Liver (tissue), 9 donors: ENCODE results near the gene TRMT2A. TPM values are rescaled to one million over a fixed set of nuclear protein-coding genes. Genes with fewer than 3 reads are reported as not detected.

ENCODE experiments used
- DNase-seq: peaks from one replicate; pipeline ENCODE4 v3.0.0-alpha.2; 2017; ENCODE audit warnings: low spot score
- H3K27ac ChIP-seq, 2 donors: one replicate each; pipeline ENCODE4 v1.7.0; 2013; ENCODE audit warnings: inconsistent platforms in 2 of 2, low read length in 2 of 2, control low read depth in 1 of 2, low read depth in 1 of 2, mild to moderate bottlenecking in 1 of 2
- H3K27me3 ChIP-seq, 4 donors: one replicate each; pipeline versions ENCODE4 v1.6.1 to v1.7.0; 2013; ENCODE audit warnings: low read length in 3 of 4, inconsistent platforms in 1 of 4, mild to moderate bottlenecking in 1 of 4, moderate library complexity in 1 of 4; ENCODE audit not compliant: control insufficient read depth in 4 of 4, insufficient read depth in 4 of 4
- H3K36me3 ChIP-seq, 4 donors: one replicate each; pipeline versions ENCODE4 v1.6.1 to v1.7.0; 2013; ENCODE audit warnings: low read length in 3 of 4, mild to moderate bottlenecking in 3 of 4, low read depth in 1 of 4, moderate library complexity in 1 of 4; ENCODE audit not compliant: control insufficient read depth in 4 of 4, insufficient read depth in 3 of 4
- H3K4me1 ChIP-seq, 4 donors: one replicate each; pipeline versions ENCODE4 v1.6.1 to v1.7.0; 2013; ENCODE audit warnings: low read length in 3 of 4, mild to moderate bottlenecking in 3 of 4, moderate library complexity in 1 of 4; ENCODE audit not compliant: control insufficient read depth in 4 of 4, insufficient read depth in 4 of 4
- H3K4me3 ChIP-seq, 3 donors: one replicate each; pipeline versions ENCODE4 v1.6.1 to v1.7.0; 2013; ENCODE audit warnings: low read length in 3 of 3, control low read depth in 1 of 3, low read depth in 1 of 3, mild to moderate bottlenecking in 1 of 3
- H3K9ac ChIP-seq, 2 donors: one replicate each; pipeline ENCODE4 v1.7.0; 2013; ENCODE audit warnings: low read length in 2 of 2, mild to moderate bottlenecking in 2 of 2, moderate library complexity in 2 of 2, control low read depth in 1 of 2, low read depth in 1 of 2
- H3K9me3 ChIP-seq, 4 donors: one replicate each; pipeline versions ENCODE4 v1.6.1 to v1.7.0; 2013; ENCODE audit warnings: low read length in 3 of 4; ENCODE audit not compliant: control insufficient read depth in 4 of 4
- ATF3 ChIP-seq: IDR thresholded peaks from 2 replicates; pipeline ENCODE4 v1.6.1; 2016; ENCODE audit warnings: antibody characterized with exemption
- EGR1 ChIP-seq, 2 donors: IDR thresholded peaks; 2 replicates each; pipeline ENCODE4 v1.6.1; 2016 to 2018; ENCODE audit warnings: antibody characterized with exemption in 2 of 2, low read depth in 2 of 2
- FOXA1 ChIP-seq: IDR thresholded peaks from 2 replicates; pipeline ENCODE4 v1.6.1; 2016; ENCODE audit warnings: antibody characterized with exemption
- FOXA2 ChIP-seq: IDR thresholded peaks from 2 replicates; pipeline ENCODE4 v1.6.1; 2016; ENCODE audit warnings: antibody characterized with exemption
- GABPA ChIP-seq, 2 donors: IDR thresholded peaks in 1 of 2; conservative IDR thresholded peaks in 1 of 2; 2 replicates each; pipeline ENCODE4 v1.6.1; 2016; ENCODE audit warnings: antibody characterized with exemption in 2 of 2, mild to moderate bottlenecking in 1 of 2, moderate library complexity in 1 of 2
- HNF4G ChIP-seq: IDR thresholded peaks from 2 replicates; pipeline ENCODE4 v1.6.1; 2016; ENCODE audit warnings: antibody characterized with exemption
- JUND ChIP-seq, 2 donors: IDR thresholded peaks; 2 replicates each; pipeline ENCODE4 v1.6.1; 2016; ENCODE audit warnings: antibody characterized with exemption in 2 of 2
- MAX ChIP-seq: IDR thresholded peaks from 2 replicates; pipeline ENCODE4 v1.6.1; 2016; ENCODE audit warnings: antibody characterized with exemption
- REST ChIP-seq: IDR thresholded peaks from 2 replicates; pipeline ENCODE4 v1.6.1; 2016; ENCODE audit warnings: antibody characterized with exemption, mild to moderate bottlenecking
- SP1 ChIP-seq: IDR thresholded peaks from 2 replicates; pipeline ENCODE4 v1.6.1; 2018; ENCODE audit warnings: antibody characterized with exemption, mild to moderate bottlenecking
- YY1 ChIP-seq: IDR thresholded peaks from 2 replicates; pipeline ENCODE4 v1.6.1; 2016; ENCODE audit warnings: antibody characterized with exemption, mild to moderate bottlenecking
- ZBTB33 ChIP-seq: IDR thresholded peaks from 2 replicates; pipeline ENCODE4 v1.6.1; 2016; ENCODE audit warnings: antibody characterized with exemption
- WGBS: extraction: QIAGEN DNeasy Blood & Tissue Kit; methylation state at CpG from one replicate; pipeline ENCODE4 v1.1.7; 2013; 5-methylcytosine and 5-hydroxymethylcytosine counted together
- polyA plus RNA-seq, 2 donors: library from polyadenylated mRNA; stranded (reverse) in 1 of 2; unstranded in 1 of 2; fragments of 200-250 nt in 1 of 2; fragments of >200 nt in 1 of 2; fragmentation: Nextera tagmentation in 1 of 2; extraction: Ambion mirVana in 1 of 2; gene quantifications; one replicate each; pipeline versions ENCODE4 v1.2.1 to v1.2.3, GENCODE V29; 2013 to 2015
- total RNA-seq, 2 donors: library from RNA; depleted of rRNA; stranded (reverse); fragments of >200 nt; gene quantifications; one replicate each; pipeline ENCODE4 v1.2.3, GENCODE V29; 2014
- donor health status: healthy.
- donor health status: healthy.
- donor health status: healthy.
- donor health status: healthy.
- donor health status: healthy.

Gene TRMT2A
- total and polyA plus RNA-seq, 4 donors = 19.9 to 32.9 (median 25.2) TPM

- DNase-seq = no peak
- H3K4me1 ChIP-seq = no peaks in the 10 kb centered on the region
- no peak overlapping the region for H3K9ac ChIP-seq
- WGBS = 89% methylated on average over 22 of the region's 22 CpGs
- H3K27me3 ChIP-seq = no peaks in the 10 kb centered on the region
- TF ChIP-seq GABPA (IDR thresholded peaks at IDR 0.05 in 1 of 2, conservative IDR thresholded peaks at IDR 0.05 in 1 of 2) = no peak
- TF ChIP-seq JUND (IDR thresholded peaks at IDR 0.05) = no peak
- no peak for TF ChIP-seq EGR1 (IDR thresholded peaks at IDR 0.05; ENCODE audit: low read depth in 2 of 2)
- no peak for TF ChIP-seq FOXA1
- no peak for TF ChIP-seq HNF4G
- TF ChIP-seq ATF3 = no peak
- TF ChIP-seq MAX = no peak
- no peak for TF ChIP-seq YY1
- TF ChIP-seq ZBTB33 = no peak
- H3K4me3 ChIP-seq = no peak overlapping the region
- H3K27ac ChIP-seq = no peak overlapping the region
- peaks cover 0 to 5% (median 0%) of the 10 kb centered on the region in 4 donors for H3K36me3 ChIP-seq
- H3K9me3 ChIP-seq = no peaks in the 10 kb centered on the region
Observed at GRCh38 chr22:20146777-20147176, 29.8 kb upstream of the TRMT2A start.

GRCh38 chr22:20145832-20146223 lies 28.8 kb upstream of the TRMT2A start:
- Histone ChIP-seq H3K4me3 (no peak overlapping the region), H3K4me1 (no peaks in the 10 kb centered on the region), H3K27me3 (no peaks in the 10 kb centered on the region), H3K9ac (no peak overlapping the region), H3K27ac (no peak overlapping the region), H3K36me3 (peaks cover 0 to 9% (median 0%) of the 10 kb centered on the region in 4 donors), H3K9me3 (no peaks in the 10 kb centered on the region)
- 96% methylated on average over 21 of the region's 21 CpGs for WGBS
- no peak for DNase-seq
- TF ChIP-seq FOXA2 (no peak), SP1 (no peak), REST (no peak), ZBTB33 (no peak)
